Urinary bladder (tissue), 4 donors: ENCODE measurements around the gene ITIH1. TPM values are rescaled to one million over a fixed set of nuclear protein-coding genes. Genes with fewer than 3 reads are reported as not detected.

ENCODE experiments used
- DNase-seq: peaks from one replicate; pipeline ENCODE4 v3.0.0-alpha.2; 2015; ENCODE audit errors: extremely low spot score
- H3K27ac ChIP-seq: one replicate; pipeline ENCODE4 v1.5.1; 2013; ENCODE audit warnings: low read depth, mild to moderate bottlenecking, moderate library complexity
- H3K36me3 ChIP-seq: one replicate; pipeline ENCODE4 v1.6.1; 2013; ENCODE audit warnings: mild to moderate bottlenecking, moderate library complexity; ENCODE audit not compliant: insufficient read depth
- H3K4me1 ChIP-seq: one replicate; pipeline ENCODE4 v1.6.1; 2013; ENCODE audit warnings: mild to moderate bottlenecking, moderate library complexity; ENCODE audit not compliant: insufficient read depth
- H3K4me3 ChIP-seq: one replicate; pipeline ENCODE4 v1.5.1; 2013; ENCODE audit warnings: low read depth, low read length
- WGBS: extraction: QIAGEN DNeasy Blood & Tissue Kit; methylation state at CpG from one replicate; pipeline ENCODE4 v1.1.7; 2013; 5-methylcytosine and 5-hydroxymethylcytosine counted together
- polyA plus RNA-seq: library from polyadenylated mRNA; stranded (reverse); fragments of 200-250 nt; gene quantifications from one replicate; pipeline ENCODE4 v1.2.3, GENCODE V29; 2013
- total RNA-seq: library from RNA; depleted of rRNA; stranded (reverse); fragments of >200 nt; gene quantifications from one replicate; pipeline ENCODE4 v1.2.3, GENCODE V29; 2014
- donor health status: healthy with polysubstance abuse.
- donor health status: healthy.

The ITIH1 gene
- total and polyA plus RNA-seq, 2 donors = 0.70 TPM; not detected in 1

DNA sequence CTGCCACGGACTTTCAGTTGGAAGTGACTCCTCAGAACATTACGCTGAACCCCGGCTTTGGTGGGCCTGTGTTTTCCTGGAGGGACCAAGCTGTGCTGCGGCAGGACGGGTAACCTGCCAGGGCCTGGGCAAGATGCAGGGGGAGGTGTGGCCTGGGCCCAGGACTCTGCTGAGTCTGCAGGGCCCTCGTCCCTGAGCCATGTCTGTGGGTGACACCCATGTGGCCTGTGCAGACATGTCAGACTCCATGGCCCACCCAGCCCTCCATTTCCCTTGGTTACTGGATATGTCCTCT lies 12.3 kb downstream of the ITIH1 start:
- WGBS = 86% methylated on average over 6 of the region's 6 CpGs

DNA sequence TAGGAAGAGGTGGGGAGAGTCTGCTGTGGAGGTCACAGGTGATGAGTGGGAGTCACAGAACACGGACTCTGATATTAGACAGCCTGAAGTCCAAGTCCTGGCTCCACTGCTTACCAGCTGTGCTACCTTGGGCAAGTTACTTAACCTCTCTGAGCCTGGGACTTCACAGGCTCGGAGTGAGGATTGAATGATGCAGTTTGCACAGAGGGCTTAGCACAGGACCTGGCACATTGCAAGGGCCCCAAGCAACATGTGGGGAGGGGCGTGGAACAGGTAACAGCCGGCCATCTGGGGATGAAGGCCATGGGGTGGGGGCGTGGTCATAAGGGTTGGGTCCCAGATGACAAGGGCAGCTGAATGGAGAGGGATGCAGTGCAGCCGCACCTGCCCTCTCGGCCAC lies 12.9 kb downstream of the ITIH1 start:
- H3K4me3 ChIP-seq = no peak overlapping the region
- H3K27ac ChIP-seq = no peak overlapping the region
- no peak for DNase-seq
- no peaks in the 10 kb centered on the region for H3K4me1 ChIP-seq
- WGBS = 88% methylated on average over 7 of the region's 7 CpGs
- no peaks in the 10 kb centered on the region for H3K36me3 ChIP-seq

More for the DNA sequence above, 12.3 kb downstream of the ITIH1 start:
- Histone ChIP-seq H3K36me3 (no peaks in the 10 kb centered on the region), H3K4me3 (no peak overlapping the region), H3K27ac (no peak overlapping the region), H3K4me1 (no peaks in the 10 kb centered on the region)
- no peak for DNase-seq

DNA sequence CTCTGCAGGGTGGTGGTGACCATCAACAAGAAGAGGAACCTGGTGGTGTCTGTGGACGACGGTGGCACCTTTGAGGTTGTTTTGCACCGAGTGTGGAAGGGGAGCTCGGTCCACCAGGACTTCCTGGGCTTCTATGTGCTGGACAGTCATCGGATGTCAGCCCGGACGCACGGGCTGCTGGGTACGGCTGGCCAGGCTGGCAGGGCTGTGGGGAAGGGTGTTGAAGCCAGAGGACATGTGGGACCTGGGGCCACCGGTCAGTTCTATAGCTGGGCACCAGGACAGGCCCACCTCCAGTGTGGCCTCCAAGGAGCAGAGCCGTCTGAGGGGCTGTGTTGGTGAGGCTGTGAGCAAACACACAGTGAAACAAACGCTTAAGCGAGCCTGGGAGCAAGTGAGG lies 13.3 kb downstream of the ITIH1 start:
- H3K4me1 ChIP-seq = no peaks in the 10 kb centered on the region
- 82% methylated on average over 13 of the region's 13 CpGs for WGBS
- H3K36me3 ChIP-seq = no peaks in the 10 kb centered on the region
- no peak overlapping the region for H3K27ac ChIP-seq
- no peak for DNase-seq
- no peak overlapping the region for H3K4me3 ChIP-seq

DNA sequence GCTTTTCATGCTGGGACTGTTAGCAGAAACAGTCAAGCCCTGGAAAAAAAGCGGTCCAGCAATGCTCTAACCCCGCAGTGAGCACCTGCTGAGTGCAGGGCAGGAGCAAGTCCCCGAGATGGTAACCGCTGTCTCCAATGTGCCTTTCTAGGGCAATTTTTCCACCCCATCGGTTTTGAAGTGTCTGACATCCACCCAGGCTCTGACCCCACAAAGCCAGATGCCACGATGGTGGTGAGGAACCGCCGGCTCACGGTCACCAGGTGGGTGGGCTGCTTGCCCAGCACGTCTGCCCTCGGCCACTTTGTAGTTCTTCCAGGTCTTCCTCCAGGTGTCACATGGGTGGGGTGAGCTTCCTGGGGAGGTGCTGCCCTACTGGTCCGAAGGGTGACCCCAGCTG lies 14.0 kb downstream of the ITIH1 start:
- DNase-seq = no peak
- no peak overlapping the region for H3K4me3 ChIP-seq
- 82% methylated on average over 12 of the region's 12 CpGs for WGBS
- H3K36me3 ChIP-seq = no peaks in the 10 kb centered on the region
- H3K27ac ChIP-seq = no peak overlapping the region
- H3K4me1 ChIP-seq = no peaks in the 10 kb centered on the region

DNA sequence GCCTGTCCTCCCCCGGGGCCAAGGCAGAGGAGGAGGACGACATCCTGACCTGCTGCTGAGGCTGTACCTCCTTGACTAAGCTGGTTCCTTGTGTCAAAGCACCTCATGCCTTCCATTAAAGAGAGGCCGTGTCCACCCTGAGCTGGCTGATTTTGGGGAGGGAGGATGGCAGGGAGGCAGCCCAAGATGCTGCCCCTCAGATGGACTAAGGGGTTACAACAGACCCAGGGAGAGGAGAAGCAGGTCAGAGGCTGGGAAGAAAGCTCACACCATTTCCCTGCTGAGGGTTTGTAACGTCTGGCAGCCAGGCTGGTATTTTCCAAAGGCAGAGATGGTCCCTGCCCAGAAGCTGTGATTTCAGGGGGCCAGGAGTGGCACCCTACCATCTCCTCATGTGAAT lies 14.5 kb downstream of the ITIH1 start:
- Histone ChIP-seq H3K27ac (no peak overlapping the region), H3K4me3 (no peak overlapping the region), H3K36me3 (no peaks in the 10 kb centered on the region), H3K4me1 (no peaks in the 10 kb centered on the region)
- WGBS = 79% methylated on average over 4 of the region's 4 CpGs
- no peak for DNase-seq

DNA sequence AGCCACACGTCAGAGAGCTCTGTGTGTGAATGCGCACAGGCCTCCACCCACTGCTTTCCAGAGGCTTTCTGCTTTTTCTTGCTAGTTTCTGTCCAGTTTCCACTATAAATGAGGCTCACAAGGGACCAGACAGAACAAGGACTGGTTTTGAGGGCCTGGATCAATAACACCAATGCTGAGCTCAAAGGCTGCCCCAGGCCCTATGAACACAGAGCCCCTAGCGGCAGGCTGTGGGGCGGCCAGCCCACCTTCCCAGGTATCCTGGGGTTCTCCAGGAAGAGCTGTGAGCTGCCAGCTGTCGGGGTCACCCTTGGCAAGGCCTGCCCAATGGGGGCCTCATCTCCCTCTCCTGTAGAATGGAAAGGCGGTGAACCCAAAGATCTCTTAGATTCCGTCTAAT lies 15.0 kb downstream of the ITIH1 start:
- no peaks in the 10 kb centered on the region for H3K4me1 ChIP-seq

DNA sequence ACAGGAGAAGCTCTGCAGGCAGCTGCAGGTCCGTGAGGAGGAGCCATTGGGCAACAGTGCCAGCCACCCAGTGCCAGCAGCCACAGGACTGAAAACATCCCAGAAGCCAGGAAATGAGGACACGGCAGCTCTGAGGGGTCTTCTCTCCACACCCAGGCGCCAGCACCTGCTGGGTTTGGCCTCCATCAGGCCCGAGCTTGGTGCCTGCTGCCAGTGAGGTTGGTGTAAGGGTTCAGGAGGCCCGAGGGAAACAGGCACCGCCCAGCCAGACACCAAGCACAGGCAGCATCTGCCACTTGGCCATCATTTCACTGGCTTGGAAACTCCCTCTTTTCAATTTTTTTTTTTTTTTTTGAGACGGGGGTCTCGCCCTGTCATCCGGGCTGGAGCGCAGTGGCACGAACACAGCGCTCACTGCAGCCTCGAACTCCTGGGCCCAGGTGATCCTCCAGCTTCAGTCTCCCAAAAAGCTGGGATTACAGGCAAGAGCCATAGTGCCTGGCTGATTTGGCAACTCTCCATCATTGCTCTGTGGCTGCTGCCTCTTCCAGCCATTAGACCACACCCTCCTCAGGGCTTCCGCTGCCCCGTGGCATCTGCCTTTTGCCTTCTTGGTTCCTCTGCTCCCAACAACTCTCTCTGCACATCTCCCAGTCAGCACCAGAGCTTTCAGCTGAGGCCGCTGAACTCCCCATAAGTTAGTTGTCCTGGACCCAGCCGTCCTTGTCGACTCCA lies 15.7 kb downstream of the ITIH1 start:
- Histone ChIP-seq H3K4me3 (no peak overlapping the region), H3K4me1 (no peaks in the 10 kb centered on the region), H3K27ac (no peak overlapping the region), H3K36me3 (no peaks in the 10 kb centered on the region)
- no peak for DNase-seq
- WGBS = 82% methylated on average over 18 of the region's 18 CpGs

More for the DNA sequence above, 15.0 kb downstream of the ITIH1 start:
- 84% methylated on average over 7 of the region's 7 CpGs for WGBS
- no peak for DNase-seq
- no peak overlapping the region for H3K27ac ChIP-seq
- no peaks in the 10 kb centered on the region for H3K36me3 ChIP-seq
- no peak overlapping the region for H3K4me3 ChIP-seq

DNA sequence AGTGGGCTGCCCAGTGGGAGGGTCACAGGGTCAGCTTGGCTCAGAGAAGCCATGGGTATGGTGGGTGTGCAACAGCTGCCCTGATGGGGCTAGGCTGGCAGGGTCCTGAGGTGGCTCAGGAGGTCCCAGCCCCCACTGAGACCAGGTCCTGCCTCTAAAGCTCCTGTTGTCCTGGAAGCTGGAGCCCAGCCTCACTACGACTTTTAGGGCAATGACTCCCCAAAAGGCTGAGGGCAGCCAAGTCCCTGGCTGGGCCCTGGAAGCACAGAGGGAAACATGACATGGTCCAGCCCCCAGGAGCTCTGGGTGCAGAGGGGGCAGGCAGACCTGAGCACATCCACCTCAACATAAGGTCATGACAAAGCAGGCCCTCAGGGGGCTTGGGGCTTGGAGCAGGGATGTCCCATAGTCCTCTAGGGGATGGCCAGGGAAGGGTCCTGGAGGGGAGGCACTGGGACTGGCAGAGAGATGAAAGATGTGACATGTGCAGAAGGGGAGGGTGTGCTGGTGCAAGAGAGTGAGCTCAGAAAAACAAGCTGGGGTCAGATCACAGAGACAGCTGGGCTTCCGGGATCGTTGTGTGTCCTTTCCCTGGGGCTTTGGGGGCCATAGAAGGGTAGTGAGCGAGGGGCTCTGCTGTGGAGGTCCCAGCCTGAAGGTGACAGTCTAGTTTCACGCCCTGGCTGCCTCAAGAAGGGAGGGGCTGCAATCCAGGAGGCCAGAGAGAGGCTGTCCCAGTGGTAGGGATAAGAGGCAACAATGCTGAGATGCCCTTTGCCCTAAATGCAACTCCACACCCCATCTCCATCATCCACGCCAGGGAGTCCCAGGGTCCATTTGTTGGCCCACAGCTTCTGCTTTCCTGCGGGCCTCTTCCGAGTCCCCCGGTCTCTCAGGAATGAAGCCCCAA lies 16.6 kb downstream of the ITIH1 start:
- 83% methylated on average over 9 of the region's 9 CpGs for WGBS
- H3K36me3 ChIP-seq = no peaks in the 10 kb centered on the region
- no peak overlapping the region for H3K27ac ChIP-seq
- DNase-seq = no peak
- no peaks in the 10 kb centered on the region for H3K4me1 ChIP-seq
- no peak overlapping the region for H3K4me3 ChIP-seq

DNA sequence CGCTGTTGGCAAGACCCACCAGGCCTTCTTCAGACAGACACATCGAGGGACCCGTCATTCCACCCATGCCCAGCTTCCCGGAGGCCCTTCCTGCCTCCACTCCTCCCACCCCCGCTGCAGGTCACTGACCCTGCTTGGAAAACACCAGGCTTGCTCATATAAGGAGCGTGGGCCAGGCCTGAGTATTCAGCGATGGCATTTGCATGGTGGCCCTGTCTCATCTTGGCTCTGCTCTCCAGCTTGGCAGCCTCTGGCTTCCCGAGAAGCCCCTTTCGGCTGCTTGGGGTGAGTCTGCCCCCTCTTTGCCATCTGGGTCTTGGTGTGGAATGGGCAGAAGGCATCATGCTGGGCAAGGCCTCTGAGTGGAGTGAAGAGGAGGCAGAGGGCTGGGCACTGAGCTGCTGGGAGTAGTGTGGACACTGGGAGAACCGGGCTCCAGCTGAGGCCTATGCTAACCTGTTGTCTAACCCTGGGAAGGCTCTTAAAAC lies 17.3 kb downstream of the ITIH1 start, which contains the start of gene ITIH3:
Gene ITIH3, plus strand, starts transcription at position 185 of the 488 bp plus-strand sequence. Its CDS starts 8 bp downstream, at position 193.
- Histone ChIP-seq H3K36me3 (no peaks in the 10 kb centered on the region), H3K27ac (no peak within 1 kb of the TSS), H3K4me3 (no peak within 1 kb of the TSS), H3K4me1 (no peaks in the 10 kb centered on the region)
- no peak for DNase-seq
- 77% methylated on average over 10 of the region's 10 CpGs for WGBS

DNA sequence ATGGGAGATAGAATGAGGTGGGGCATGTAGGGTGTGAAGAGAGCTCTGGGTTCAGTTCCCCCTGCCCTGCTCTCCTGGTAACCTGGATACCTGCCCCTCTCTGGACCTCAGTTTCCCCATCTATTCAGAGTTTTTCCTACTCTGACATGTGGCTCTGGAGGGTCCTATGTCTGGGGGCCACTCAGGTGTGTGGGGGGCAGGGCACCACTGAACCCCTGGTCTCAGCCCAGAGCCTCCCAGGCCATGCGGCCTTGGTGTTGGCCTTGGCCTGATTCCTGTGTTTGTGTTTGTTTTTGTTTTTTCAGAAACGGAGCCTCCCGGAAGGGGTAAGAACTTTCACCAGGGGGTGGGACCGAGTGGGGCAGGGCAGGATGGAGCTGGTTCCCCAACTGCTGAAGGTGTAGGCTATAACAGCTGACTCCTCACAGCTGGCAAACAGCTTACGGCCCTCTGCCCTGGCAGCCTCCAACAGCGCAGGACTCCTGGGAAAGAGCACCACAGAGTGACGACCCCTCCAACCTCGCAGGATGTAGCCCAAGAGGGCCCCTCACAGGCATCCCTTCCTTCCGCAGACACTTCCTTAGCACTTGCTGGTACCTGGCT lies 18.0 kb downstream of the ITIH1 start:
- Histone ChIP-seq H3K36me3 (no peaks in the 10 kb centered on the region), H3K27ac (no peak overlapping the region), H3K4me1 (no peaks in the 10 kb centered on the region), H3K4me3 (no peak overlapping the region)
- DNase-seq = no peak
- 56% methylated on average over 9 of the region's 9 CpGs for WGBS

DNA sequence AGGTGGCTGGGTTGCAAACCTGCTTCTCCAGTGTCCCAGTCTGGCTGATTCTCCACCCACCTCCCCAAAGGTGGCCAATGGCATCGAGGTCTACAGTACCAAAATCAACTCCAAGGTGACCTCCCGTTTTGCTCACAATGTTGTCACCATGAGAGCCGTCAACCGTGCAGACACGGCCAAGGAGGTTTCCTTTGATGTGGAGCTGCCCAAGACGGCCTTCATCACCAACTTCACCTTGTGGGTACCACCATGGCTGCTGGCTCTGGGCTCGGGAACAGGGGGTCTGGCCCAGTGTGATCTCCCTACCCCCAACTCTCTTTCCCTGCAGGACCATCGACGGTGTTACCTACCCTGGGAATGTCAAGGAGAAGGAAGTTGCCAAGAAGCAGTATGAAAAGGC lies 19.0 kb downstream of the ITIH1 start:
- 93% methylated on average over 9 of the region's 9 CpGs for WGBS
- no peak overlapping the region for H3K4me3 ChIP-seq
- H3K36me3 ChIP-seq = no peaks in the 10 kb centered on the region
- H3K4me1 ChIP-seq = no peaks in the 10 kb centered on the region
- no peak overlapping the region for H3K27ac ChIP-seq
- no peak for DNase-seq

DNA sequence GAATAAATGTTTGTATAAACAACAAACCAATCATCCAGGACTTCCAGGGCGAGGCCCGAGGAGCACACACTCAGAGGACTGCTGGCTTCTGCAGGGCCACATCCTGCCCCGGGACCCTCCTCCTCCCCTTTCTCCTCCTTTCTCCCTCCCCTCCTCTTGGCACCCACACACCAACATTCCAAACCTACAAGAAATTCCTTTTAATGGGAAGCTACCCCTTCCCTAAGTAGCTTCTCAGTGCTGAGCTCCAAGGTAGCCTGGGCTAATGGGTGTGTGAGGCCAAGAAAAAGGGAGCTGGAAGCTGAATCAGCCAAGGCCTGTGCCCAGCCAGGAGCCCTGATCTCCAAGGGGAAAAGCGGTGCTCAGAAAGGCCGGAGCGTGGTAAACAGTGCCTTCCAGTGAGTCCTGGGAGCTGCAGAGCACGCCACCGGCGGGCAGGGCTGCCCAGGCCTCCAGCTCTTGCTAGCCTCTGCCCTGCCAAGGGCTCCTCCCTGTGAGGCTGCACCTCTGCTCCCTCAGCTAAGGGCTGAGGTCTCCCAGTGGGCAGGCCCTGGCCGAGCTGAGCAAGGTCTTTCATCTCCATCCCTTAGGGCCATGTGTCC lies 21.1 kb downstream of the ITIH1 start:
- H3K4me1 ChIP-seq = no peaks in the 10 kb centered on the region
- WGBS = 84% methylated on average over 10 of the region's 10 CpGs
- no peak for DNase-seq
- H3K27ac ChIP-seq = no peak overlapping the region
- H3K36me3 ChIP-seq = no peaks in the 10 kb centered on the region
- no peak overlapping the region for H3K4me3 ChIP-seq

DNA sequence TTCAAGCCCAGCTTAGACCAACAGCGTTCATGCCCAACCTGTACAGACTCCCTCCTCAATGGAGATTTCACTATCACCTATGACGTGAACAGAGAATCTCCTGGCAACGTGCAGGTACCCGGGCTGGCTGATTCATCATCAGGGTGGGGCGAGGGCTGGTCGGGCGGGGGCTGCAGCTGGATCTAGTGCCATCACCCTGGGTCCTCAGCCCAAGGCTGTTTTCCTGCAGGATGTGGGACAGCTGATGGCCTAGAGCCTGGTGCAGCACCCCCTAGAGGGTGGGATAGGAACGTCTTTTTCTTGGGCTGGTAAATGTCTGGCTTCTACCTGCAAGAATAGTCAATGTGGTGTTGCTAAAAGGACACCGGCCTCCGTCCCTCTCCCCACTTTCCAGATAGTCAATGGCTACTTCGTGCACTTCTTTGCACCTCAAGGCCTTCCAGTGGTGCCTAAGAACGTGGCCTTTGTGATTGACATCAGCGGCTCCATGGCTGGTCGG lies 21.6 kb downstream of the ITIH1 start:
- no peak for DNase-seq
- Histone ChIP-seq H3K4me1 (no peaks in the 10 kb centered on the region), H3K27ac (no peak overlapping the region), H3K36me3 (no peaks in the 10 kb centered on the region), H3K4me3 (no peak overlapping the region)
- 56% methylated on average over 14 of the region's 14 CpGs for WGBS
